Measurements from ENCODE around the gene GRM7. TPM values are rescaled to one million over a fixed set of nuclear protein-coding genes. Genes with fewer than 3 reads are reported as not detected.

The GRM7 gene
- total RNA-seq, 1 experiment from 2014 or later = not detected

DNA sequence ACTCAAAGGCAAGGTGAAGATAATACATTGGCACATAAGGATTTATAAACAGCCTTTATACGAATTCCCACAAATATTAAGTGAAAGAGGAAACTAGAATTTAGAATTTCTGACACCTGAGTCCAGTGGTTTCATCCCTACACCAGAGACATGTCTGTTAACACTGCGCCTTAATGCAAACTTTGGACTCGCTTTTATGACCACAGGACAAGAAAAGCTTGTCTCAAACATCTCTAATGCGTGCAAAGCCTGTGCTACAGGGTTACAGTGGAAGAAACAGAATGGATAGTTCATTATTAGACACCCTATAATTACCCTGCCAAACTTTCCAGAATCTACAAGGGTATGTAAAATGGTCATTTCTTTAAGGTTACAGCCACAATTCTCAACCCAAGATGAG lies 802.9 kb downstream of the GRM7 start:
- CTCF ChIA-PET = no interaction called here
- Histone ChIP-seq H3K4me2 (ENCODE audit: low read length) (no peak overlapping the region), H4K20me1 (ENCODE audit: low read length) (no peaks in the 10 kb centered on the region), H3K36me3 (ENCODE audit: low read depth, low read length) (no peaks in the 10 kb centered on the region), H3F3A (ENCODE audit: low read length, unreplicated experiment) (no peaks in the 10 kb centered on the region), H3K79me2 (ENCODE audit: low read length) (no peaks in the 10 kb centered on the region), H3K9ac (ENCODE audit: low read length) (no peak overlapping the region), H3K9me2 (replicated peaks; ENCODE audit: low read length) (no peaks in the 10 kb centered on the region), H3K27me3 (ENCODE audit: low read length) (no peaks in the 10 kb centered on the region), H3K27ac (ENCODE audit: low read length) (no peak overlapping the region), H3K9me3 (ENCODE audit: low read length) (peaks cover 24% of the 10 kb centered on the region), H3K4me3 (ENCODE audit: low read length) (no peak overlapping the region), H3K4me1 (ENCODE audit: insufficient read depth, low read length) (no peaks in the 10 kb centered on the region), H2AFZ (ENCODE audit: low read length) (no peak overlapping the region)
- POLR2A ChIA-PET (ENCODE audit: unreplicated experiment) = no interaction called here
- no TSS peak for BruUV-seq (replicated peaks)
- DNase-seq (no peak), ATAC-seq (no peak)
- TF ChIP-seq EZH2 (IDR thresholded peaks at IDR 0.05; ENCODE audit: low read length, unreplicated experiment) (no peak), EZH2phosphoT487 (IDR thresholded peaks at IDR 0.05; ENCODE audit: borderline replicate concordance, low read length) (no peak)
- TF ChIP-seq, protein P1, sequence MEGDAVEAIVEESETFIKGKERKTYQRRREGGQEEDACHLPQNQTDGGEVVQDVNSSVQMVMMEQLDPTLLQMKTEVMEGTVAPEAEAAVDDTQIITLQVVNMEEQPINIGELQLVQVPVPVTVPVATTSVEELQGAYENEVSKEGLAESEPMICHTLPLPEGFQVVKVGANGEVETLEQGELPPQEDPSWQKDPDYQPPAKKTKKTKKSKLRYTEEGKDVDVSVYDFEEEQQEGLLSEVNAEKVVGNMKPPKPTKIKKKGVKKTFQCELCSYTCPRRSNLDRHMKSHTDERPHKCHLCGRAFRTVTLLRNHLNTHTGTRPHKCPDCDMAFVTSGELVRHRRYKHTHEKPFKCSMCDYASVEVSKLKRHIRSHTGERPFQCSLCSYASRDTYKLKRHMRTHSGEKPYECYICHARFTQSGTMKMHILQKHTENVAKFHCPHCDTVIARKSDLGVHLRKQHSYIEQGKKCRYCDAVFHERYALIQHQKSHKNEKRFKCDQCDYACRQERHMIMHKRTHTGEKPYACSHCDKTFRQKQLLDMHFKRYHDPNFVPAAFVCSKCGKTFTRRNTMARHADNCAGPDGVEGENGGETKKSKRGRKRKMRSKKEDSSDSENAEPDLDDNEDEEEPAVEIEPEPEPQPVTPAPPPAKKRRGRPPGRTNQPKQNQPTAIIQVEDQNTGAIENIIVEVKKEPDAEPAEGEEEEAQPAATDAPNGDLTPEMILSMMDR (conservative IDR thresholded peaks at IDR 0.05; ENCODE audit: low read depth, low read length) = no peak
- intact Hi-C loops (cut with micrococcal nuclease) = no loop called here

- Histone ChIP-seq H3K79me2 (ENCODE audit: low read length) (no peaks in the 10 kb centered on the region), H3F3A (ENCODE audit: low read length, unreplicated experiment) (no peaks in the 10 kb centered on the region), H3K36me3 (ENCODE audit: low read depth, low read length) (no peaks in the 10 kb centered on the region), H4K20me1 (ENCODE audit: low read length) (no peaks in the 10 kb centered on the region), H3K9me2 (replicated peaks; ENCODE audit: low read length) (no peaks in the 10 kb centered on the region), H3K27me3 (ENCODE audit: low read length) (no peaks in the 10 kb centered on the region), H3K4me2 (ENCODE audit: low read length) (no peak overlapping the region), H3K9me3 (ENCODE audit: low read length) (peaks cover 29% of the 10 kb centered on the region), H3K4me1 (ENCODE audit: insufficient read depth, low read length) (no peaks in the 10 kb centered on the region), H3K4me3 (ENCODE audit: low read length) (no peak overlapping the region), H3K27ac (ENCODE audit: low read length) (no peak overlapping the region), H3K9ac (ENCODE audit: low read length) (no peak overlapping the region), H2AFZ (ENCODE audit: low read length) (no peak overlapping the region)
- CTCF ChIA-PET = no interaction called here
- intact Hi-C loops (cut with micrococcal nuclease) = no loop called here
- TF ChIP-seq, protein P1 (conservative IDR thresholded peaks at IDR 0.05; ENCODE audit: low read depth, low read length) = no peak
- TF ChIP-seq EZH2 (IDR thresholded peaks at IDR 0.05; ENCODE audit: low read length, unreplicated experiment) = no peak
- TF ChIP-seq EZH2phosphoT487 (IDR thresholded peaks at IDR 0.05; ENCODE audit: borderline replicate concordance, low read length) = no peak
- DNase-seq (no peak), ATAC-seq (no peak)
- POLR2A ChIA-PET (ENCODE audit: unreplicated experiment) = no interaction called here
- no TSS peak for BruUV-seq (replicated peaks)
These were observed 806.9 kb downstream of the GRM7 start for GRCh38 chr3:7667774-7668173.

- no peak overlapping the region for H3K27ac ChIP-seq (ENCODE audit: low read length)
- intact Hi-C loops (cut with micrococcal nuclease) = no loop called here
- H3K79me2 ChIP-seq (ENCODE audit: low read length) = no peaks in the 10 kb centered on the region
- CTCF ChIA-PET = no interaction called here
- H4K20me1 ChIP-seq (ENCODE audit: low read length) = no peaks in the 10 kb centered on the region
- peaks cover 26% of the 10 kb centered on the region for H3K9me3 ChIP-seq (ENCODE audit: low read length)
- H3K4me3 ChIP-seq (ENCODE audit: low read length) = no peak overlapping the region
- BruUV-seq (replicated peaks) = no TSS peak
- H2AFZ ChIP-seq (ENCODE audit: low read length) = no peak overlapping the region
- H3K4me1 ChIP-seq (ENCODE audit: insufficient read depth, low read length) = no peaks in the 10 kb centered on the region
- H3K4me2 ChIP-seq (ENCODE audit: low read length) = no peak overlapping the region
- no peaks in the 10 kb centered on the region for H3K36me3 ChIP-seq (ENCODE audit: low read depth, low read length)
- no peaks in the 10 kb centered on the region for H3K9me2 ChIP-seq (replicated peaks; ENCODE audit: low read length)
- TF ChIP-seq, protein P1 (conservative IDR thresholded peaks at IDR 0.05; ENCODE audit: low read depth, low read length) = no peak
- TF ChIP-seq EZH2phosphoT487 (IDR thresholded peaks at IDR 0.05; ENCODE audit: borderline replicate concordance, low read length) = no peak
- no peak for TF ChIP-seq EZH2 (IDR thresholded peaks at IDR 0.05; ENCODE audit: low read length, unreplicated experiment)
- no peak for ATAC-seq
- no peaks in the 10 kb centered on the region for H3K27me3 ChIP-seq (ENCODE audit: low read length)
- DNase-seq = no peak
- H3F3A ChIP-seq (ENCODE audit: low read length, unreplicated experiment) = no peaks in the 10 kb centered on the region
- POLR2A ChIA-PET (ENCODE audit: unreplicated experiment) = no interaction called here
- no peak overlapping the region for H3K9ac ChIP-seq (ENCODE audit: low read length)
These were observed 808.7 kb downstream of the GRM7 start for GRCh38 chr3:7669641-7670040.

Data from PC-3 (cell line).